GM23338 (cell line): Measurements from ENCODE around the gene CCNF. TPM values are rescaled to one million over a fixed set of nuclear protein-coding genes. Genes with fewer than 3 reads are reported as not detected.

ENCODE experiments used
- ATAC-seq: fragments of 200-7000 bp; cut with Tn5 transposase; 3 replicates; pipeline ENCODE4 v1.9.1; 2020
- DNase-seq: peaks from one replicate; pipeline ENCODE4 v3.0.0-alpha.2; 2015; ENCODE audit warnings: low spot score
- H2AFZ ChIP-seq: fragments of 200-600 bp; sonication (generic); 2 replicates; pipeline ENCODE4 v1.8.0; 2016; ENCODE audit warnings: antibody characterized with exemption, mild to moderate bottlenecking, moderate library complexity
- H3F3A ChIP-seq: fragments of 200-600 bp; sonication (generic); replicated peaks from 2 replicates; pipeline ENCODE4 v1.8.0; 2017; ENCODE audit warnings: antibody characterized with exemption, mixed run types, low read depth
- H3K27ac ChIP-seq: fragments of 200-600 bp; sonication (generic); 2 replicates; pipeline ENCODE4 v1.6.1; 2016; ENCODE audit warnings: low read depth
- H3K27me3 ChIP-seq: fragments of 200-600 bp; sonication (generic); 2 replicates; pipeline ENCODE4 v1.8.0; 2016; ENCODE audit warnings: mild to moderate bottlenecking, mixed run types, moderate library complexity; ENCODE audit not compliant: insufficient read depth
- H3K36me3 ChIP-seq: fragments of 200-600 bp; sonication (generic); 2 replicates; pipeline ENCODE4 v1.8.0; 2016; ENCODE audit warnings: mild to moderate bottlenecking; ENCODE audit not compliant: insufficient read depth
- H3K4me1 ChIP-seq: fragments of 200-600 bp; sonication (generic); 2 replicates; pipeline ENCODE4 v1.8.0; 2016; ENCODE audit warnings: mild to moderate bottlenecking, moderate library complexity; ENCODE audit not compliant: insufficient read depth
- H3K4me2 ChIP-seq: fragments of 200-600 bp; sonication (generic); 2 replicates; pipeline ENCODE4 v1.7.1; 2017; ENCODE audit warnings: mixed run types
- H3K4me3 ChIP-seq: fragments of 200-600 bp; sonication (generic); 2 replicates; pipeline ENCODE4 v1.6.1; 2016; ENCODE audit warnings: mixed run types
- H3K79me2 ChIP-seq: fragments of 200-600 bp; sonication (generic); replicated peaks from 2 replicates; pipeline ENCODE4 v1.8.0; 2017; ENCODE audit warnings: mild to moderate bottlenecking; ENCODE audit not compliant: insufficient read depth
- H3K9me2 ChIP-seq: fragments of 200-600 bp; sonication (generic); 2 replicates; pipeline ENCODE4 v1.8.0; 2017; ENCODE audit not compliant: insufficient read depth
- H4K20me1 ChIP-seq: fragments of 200-600 bp; sonication (generic); replicated peaks from 2 replicates; pipeline ENCODE4 v1.8.0; 2017; ENCODE audit warnings: mild to moderate bottlenecking; ENCODE audit not compliant: insufficient read depth
- H3K27ac Mint-ChIP-seq: 2 replicates; pipeline ENCODE4 v1.8.0; 2020; ENCODE audit warnings: inconsistent platforms, mild to moderate bottlenecking, moderate library complexity, mixed read lengths
- H3K27me3 Mint-ChIP-seq: 3 replicates; pipeline ENCODE4 v1.8.0; 2022; ENCODE audit warnings: low read depth, mild to moderate bottlenecking, moderate library complexity, mixed read lengths, inconsistent platforms; ENCODE audit not compliant: insufficient read depth, poor library complexity
- H3K36me3 Mint-ChIP-seq: 3 replicates; pipeline ENCODE4 v1.8.0; 2021; ENCODE audit warnings: low read depth, mild to moderate bottlenecking, inconsistent platforms, moderate library complexity, mixed read lengths
- H3K4me1 Mint-ChIP-seq: 3 replicates; pipeline ENCODE4 v1.8.0; 2020; ENCODE audit warnings: mild to moderate bottlenecking, inconsistent platforms, mixed read lengths
- H3K4me3 Mint-ChIP-seq: 3 replicates; pipeline ENCODE4 v1.8.0; 2021; ENCODE audit warnings: moderate library complexity, mild to moderate bottlenecking, inconsistent platforms, mixed read lengths
- H3K9me3 Mint-ChIP-seq: 3 replicates; pipeline ENCODE4 v1.8.0; 2020; ENCODE audit warnings: moderate library complexity, mild to moderate bottlenecking, inconsistent platforms, mixed read lengths
- CREB1 ChIP-seq: fragments of 250-450 bp; sonication (Bioruptor Pico); IDR thresholded peaks from 2 replicates; pipeline ENCODE4 v1.5.0; 2020; ENCODE audit warnings: low read depth, mild to moderate bottlenecking, moderate library complexity
- CTCF ChIP-seq, 2 experiments: fragments of 200-600 bp in 1 of 2; sonication (generic) in 1 of 2; conservative IDR thresholded peaks; 2 replicates each; pipeline versions ENCODE4 v1.5.1 to v1.6.1; 2016 to 2017; ENCODE audit warnings: antibody characterized with exemption in 2 of 2, low read depth in 2 of 2, mild to moderate bottlenecking in 2 of 2, moderate library complexity in 1 of 2
- ETS1 ChIP-seq: IDR thresholded peaks from 2 replicates; pipeline ENCODE4 v1.6.1; 2016; ENCODE audit warnings: antibody characterized with exemption
- EZH2 ChIP-seq: fragments of 200-600 bp; sonication (generic); IDR thresholded peaks from one replicate; pipeline ENCODE4 v1.8.0; 2017; ENCODE audit warnings: antibody characterized with exemption, mild to moderate bottlenecking, low read depth; ENCODE audit not compliant: unreplicated experiment
- EZH2phosphoT487 ChIP-seq: fragments of 200-600 bp; sonication (generic); IDR thresholded peaks from one replicate; pipeline ENCODE4 v1.8.1; 2018; ENCODE audit warnings: antibody characterized with exemption; ENCODE audit not compliant: unreplicated experiment
- JUNB ChIP-seq: IDR thresholded peaks from one replicate; pipeline ENCODE4 v1.6.1; 2016; ENCODE audit warnings: antibody characterized with exemption; ENCODE audit not compliant: unreplicated experiment
- NANOG ChIP-seq: IDR thresholded peaks from 2 replicates; pipeline ENCODE4 v1.6.1; 2016; ENCODE audit warnings: antibody characterized with exemption, borderline replicate concordance
- POLR2AphosphoS5 ChIP-seq: IDR thresholded peaks from 2 replicates; pipeline ENCODE4 v1.6.1; 2016; ENCODE audit warnings: antibody characterized with exemption, low read depth
- REST ChIP-seq: IDR thresholded peaks from one replicate; pipeline ENCODE4 v1.6.1; 2018; ENCODE audit warnings: antibody characterized with exemption; ENCODE audit not compliant: unreplicated experiment
- STAT1 ChIP-seq: IDR thresholded peaks from one replicate; pipeline ENCODE4 v1.6.1; 2016; ENCODE audit warnings: antibody characterized with exemption; ENCODE audit not compliant: unreplicated experiment
- ZNF114 ChIP-seq: fragments of 250-450 bp; sonication (Bioruptor Pico); IDR thresholded peaks from 2 replicates; pipeline ENCODE4 v1.5.0; 2020; ENCODE audit warnings: mild to moderate bottlenecking, moderate library complexity
- ZNF331 ChIP-seq: fragments of 250-450 bp; sonication (Bioruptor Pico); IDR thresholded peaks from 2 replicates; pipeline ENCODE4 v1.5.0; 2020; ENCODE audit warnings: low read depth, mild to moderate bottlenecking, moderate library complexity
- polyA plus RNA-seq: library from polyadenylated mRNA; unstranded; fragments of >200 nt; fragmentation: Nextera tagmentation; extraction: Ambion mirVana; gene quantifications from 2 replicates; pipeline ENCODE4 v1.2.1, GENCODE V29; 2016
- total RNA-seq: library from RNA; depleted of rRNA; stranded (reverse); fragments of >200 nt; shearing (Covaris generic); gene quantifications from 2 replicates; pipeline ENCODE4 v1.2.3, GENCODE V29; 2014

CCNF gene
- total and polyA plus RNA-seq, 2 experiments from 2014 or later, result 21.2 to 54.2 TPM

GRCh38 chr16:2436110-2436509 is 6.9 kb downstream of the CCNF start (continued):
- TF ChIP-seq EZH2phosphoT487, result no peak

GRCh38 chr16:2437032-2437790 is 8.0 kb downstream of the CCNF start:
- Mint-ChIP-seq H3K36me3 (peaks cover 85% of the 10 kb centered on the region), H3K9me3 (no peaks in the 10 kb centered on the region), H3K4me3 (no peak overlapping the region), H3K4me1 (no peaks in the 10 kb centered on the region), H3K27ac (no peak overlapping the region), H3K27me3 (peaks cover 8% of the 10 kb centered on the region)
- no peak for DNase-seq
- Histone ChIP-seq H4K20me1 (peaks cover 9% of the 10 kb centered on the region; the same call in 1 of the 2 replicates), H3F3A (0 out of 2 replicates have a peak, but pooled peaks cover under 1% of the 10 kb centered on the region), H3K27me3 (no peaks in the 10 kb centered on the region), H2AFZ (no peak overlapping the region), H3K4me2 (no peak overlapping the region), H3K9me2 (no peaks in the 10 kb centered on the region), H3K27ac (no peak overlapping the region), H3K4me3 (no peak overlapping the region), H3K4me1 (no peaks in the 10 kb centered on the region), H3K79me2 (0 out of 2 replicates have a peak, but pooled peaks cover 2% of the 10 kb centered on the region), H3K36me3 (peaks cover 16% of the 10 kb centered on the region)
- ATAC-seq, result no peak
- TF ChIP-seq CTCF (conservative IDR thresholded peaks at IDR 0.05; ENCODE audit: low read depth in 2 of 2) (no peak), CREB1 (CRISPR knock-in tag) (no peak), REST (no peak), JUNB (no peak), STAT1 (no peak), EZH2 (no peak), NANOG (no peak), POLR2AphosphoS5 (no peak), ETS1 (no peak), EZH2phosphoT487 (no peak), ZNF331 (CRISPR knock-in tag) (no peak), ZNF114 (CRISPR knock-in tag) (no peak)
